GOT3 (cell line): ENCODE measurements around the gene GGA2.
A peak's percentile ranks its signal among the peaks of the same experiment; 100 is the strongest.
"Not testable (repeated sequence)": the region's sequence is repeated elsewhere in the genome, so short reads cannot be mapped to it uniquely, and the experiment has no call there.

Experiments used
- DNase-seq: peaks from one replicate; lab custom pipeline; 2025; ENCODE audit warnings: mixed read lengths; lab: John Stamatoyannopoulos, UW

The GGA2 gene

GRCh38 chr16:23504453-23505179 is 5.7 kb downstream of the GGA2 start:
- peak; percentile 57 for DNase-seq

GRCh38 chr16:23504076-23504452 is 6.2 kb downstream of the GGA2 start:
- no peak for DNase-seq

DNA sequence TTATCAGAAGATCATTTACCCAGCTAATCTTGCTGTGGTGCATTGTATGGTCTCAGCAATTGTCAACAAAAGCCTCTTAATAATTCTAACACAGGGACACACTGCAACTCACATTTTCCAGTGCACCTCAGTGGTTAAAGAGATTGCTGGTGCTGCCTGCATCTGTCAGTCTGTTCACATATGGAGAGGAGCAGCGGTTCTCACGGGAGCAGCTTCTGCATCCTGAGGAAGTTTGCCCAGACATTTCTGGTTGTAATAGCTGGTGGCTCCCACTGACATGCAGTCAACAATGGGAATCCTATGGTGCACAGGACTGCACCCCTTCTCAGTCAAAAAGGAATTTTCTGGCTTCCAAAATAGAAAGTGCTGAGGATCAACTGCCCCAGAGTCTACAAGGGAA is 7.8 kb downstream of the GGA2 start:
- DNase-seq: no peak

DNA sequence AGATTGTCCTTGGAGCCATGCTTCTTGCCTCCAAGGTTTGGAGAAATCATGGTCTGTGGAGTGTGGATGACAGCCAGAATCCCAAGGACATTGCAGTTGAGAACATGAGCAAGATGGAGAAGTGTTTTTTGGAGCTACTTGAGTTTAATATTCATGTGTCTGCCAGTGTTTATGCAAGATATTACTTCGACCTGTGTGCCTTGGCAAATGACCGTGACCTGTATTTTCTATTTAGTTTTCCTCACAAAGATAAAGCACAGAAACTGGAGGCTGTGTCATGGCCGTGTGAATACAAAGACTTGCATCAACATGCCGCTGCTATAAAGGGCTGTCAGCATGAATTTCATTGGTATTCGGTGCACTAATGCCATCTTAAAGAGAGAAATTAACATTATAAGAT is 9.0 kb downstream of the GGA2 start:
- DNase-seq: no peak

DNA sequence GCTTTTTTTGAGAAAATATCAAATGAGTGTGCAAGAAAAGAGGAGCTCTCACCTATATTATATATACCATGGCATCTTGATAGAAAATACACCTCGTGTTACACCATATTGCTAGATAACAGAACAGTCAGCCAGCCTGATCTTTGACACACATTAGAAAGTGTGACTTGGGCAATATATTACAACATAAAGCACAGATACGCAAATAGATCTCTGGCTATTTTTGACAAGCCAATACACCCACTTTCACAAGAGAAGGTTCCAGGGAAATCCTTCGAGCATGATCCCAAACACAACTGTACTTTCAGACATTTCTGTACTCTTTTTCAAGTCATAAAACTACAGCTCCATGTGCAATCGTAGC is 9.4 kb downstream of the GGA2 start:
- no peak for DNase-seq

DNA sequence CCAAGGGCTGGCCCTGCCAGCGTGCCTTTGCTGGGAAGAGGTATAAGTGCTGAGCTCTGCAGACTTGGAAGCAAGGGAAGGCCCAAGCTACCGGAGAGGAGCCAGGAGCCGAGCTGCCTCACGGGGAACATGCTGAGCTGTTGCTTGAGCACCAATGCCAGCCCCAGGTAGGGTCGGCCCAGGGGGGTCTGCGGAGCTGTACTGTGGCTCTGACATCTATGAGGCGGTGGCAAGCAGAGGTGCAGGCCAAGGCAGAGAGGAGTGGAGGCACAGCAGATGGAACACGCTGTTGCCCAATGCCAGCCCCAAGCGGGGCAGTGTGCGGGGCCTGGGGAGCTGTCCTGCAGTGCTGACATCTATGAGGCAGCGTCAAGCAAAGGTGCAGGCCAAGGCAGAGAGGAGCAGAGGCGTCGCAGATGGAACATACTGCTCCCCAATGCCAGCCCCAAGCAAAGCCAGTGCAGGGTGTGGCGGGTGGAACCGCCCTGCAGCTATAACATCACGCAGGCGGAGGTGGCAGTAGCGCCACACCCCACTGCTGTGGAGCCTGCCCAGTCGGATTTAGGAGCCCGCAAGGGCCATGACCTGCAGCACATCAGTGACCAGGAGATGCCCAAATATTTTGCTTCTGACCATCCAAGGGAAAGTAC is 10.0 kb downstream of the GGA2 start:
- DNase-seq: no peak

DNA sequence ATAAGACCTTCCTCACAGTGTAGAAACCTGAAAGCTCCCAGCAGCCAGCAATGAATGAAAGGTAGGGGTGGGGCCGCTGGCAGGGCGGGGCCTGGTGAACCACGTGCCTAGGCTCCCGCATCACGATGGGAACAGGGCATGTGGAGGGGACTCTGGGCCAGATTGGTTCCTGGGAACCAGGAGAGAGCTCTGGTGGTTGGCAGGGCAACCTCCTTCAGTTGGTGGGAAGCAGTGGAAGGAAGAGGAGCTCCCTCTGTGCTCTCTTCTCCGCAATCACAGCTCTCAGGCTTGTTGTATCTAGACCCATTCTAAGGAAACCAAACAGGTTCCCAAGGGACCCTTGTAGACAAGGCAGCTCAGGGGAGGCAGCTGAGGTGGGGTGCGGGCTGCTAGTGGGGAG is 10.5 kb downstream of the GGA2 start:
- DNase-seq: no peak

- no peak for DNase-seq
Observed at GRCh38 chr16:23498863-23499262, 11.4 kb downstream of the GGA2 start.

DNA sequence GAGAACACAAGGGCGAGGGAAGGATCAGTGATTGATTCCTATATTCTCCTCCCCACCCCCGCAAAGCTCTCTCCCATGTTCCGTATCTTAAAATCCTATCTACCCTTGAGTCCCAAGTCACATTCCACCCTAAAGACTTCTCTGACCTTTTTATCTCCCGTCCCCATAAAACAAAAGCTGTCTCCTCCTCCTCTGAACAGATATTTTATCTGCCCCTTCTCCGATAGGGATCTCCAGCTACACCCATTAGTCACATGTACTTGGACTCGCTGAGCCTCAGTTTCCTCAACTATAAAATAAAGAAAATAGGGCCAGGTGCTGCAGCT is 12.8 kb downstream of the GGA2 start:
- DNase-seq: no peak

DNA sequence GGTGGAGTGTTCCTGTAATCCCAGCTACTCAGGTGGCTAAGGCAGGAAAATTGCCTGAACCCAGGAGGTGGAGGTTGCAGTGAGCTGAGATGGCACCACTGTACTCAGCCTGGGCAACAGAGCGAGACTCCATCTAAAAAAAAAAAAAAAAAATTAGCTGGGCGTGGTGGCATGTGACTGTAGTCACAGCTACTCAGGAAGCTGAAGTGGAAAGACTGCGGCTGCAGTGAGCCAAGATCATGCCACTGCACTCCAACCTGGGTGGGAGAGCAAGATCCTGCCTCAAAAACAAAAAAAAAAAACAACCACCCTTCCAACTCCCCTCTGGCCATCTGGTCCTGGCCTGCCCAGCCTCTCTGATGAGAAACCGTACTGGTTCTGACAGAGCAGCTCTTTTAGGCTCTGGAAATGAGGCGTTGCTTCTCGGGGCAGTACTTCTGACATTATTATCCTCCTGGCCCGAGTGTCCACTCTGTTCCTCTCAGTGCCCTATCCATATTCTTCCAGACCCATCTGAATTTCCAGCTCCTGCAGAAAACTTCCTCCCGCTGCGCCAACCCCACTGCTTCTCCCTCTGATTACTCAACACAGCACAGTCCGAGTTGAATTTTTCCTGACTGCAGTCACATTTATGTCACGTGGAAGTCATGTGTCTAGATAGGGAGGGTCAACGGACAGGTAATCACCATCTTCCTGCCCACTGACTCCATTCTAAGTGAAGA is 13.3 kb downstream of the GGA2 start:
- no peak for DNase-seq

GRCh38 chr16:23495671-23496070 is 14.6 kb downstream of the GGA2 start:
- no peak for DNase-seq

GRCh38 chr16:23494188-23494587 is 16.1 kb downstream of the GGA2 start:
- DNase-seq: no peak

GRCh38 chr16:23491490-23492391 is 18.6 kb downstream of the GGA2 start:
- no peak for DNase-seq

DNA sequence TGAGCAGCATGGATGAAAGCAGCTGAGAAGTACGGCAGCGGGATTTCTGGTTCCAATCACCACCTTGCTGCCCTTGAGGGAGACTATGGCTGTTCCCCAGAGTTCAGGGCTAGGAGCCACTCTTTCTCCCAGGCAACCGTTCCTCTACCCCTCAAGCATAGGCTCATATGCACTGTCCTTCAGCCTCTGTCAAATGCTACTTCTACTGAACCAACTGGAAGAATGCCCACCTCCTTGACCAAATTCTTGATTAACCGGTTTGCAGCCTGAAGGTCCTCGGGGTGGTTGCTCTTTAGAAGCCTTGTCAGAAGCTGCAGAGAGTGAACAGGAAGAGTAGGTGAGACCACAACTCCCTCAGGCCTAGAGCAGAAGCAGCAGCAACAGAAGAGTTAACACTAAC is 23.8 kb downstream of the GGA2 start:
- DNase-seq: no peak

DNA sequence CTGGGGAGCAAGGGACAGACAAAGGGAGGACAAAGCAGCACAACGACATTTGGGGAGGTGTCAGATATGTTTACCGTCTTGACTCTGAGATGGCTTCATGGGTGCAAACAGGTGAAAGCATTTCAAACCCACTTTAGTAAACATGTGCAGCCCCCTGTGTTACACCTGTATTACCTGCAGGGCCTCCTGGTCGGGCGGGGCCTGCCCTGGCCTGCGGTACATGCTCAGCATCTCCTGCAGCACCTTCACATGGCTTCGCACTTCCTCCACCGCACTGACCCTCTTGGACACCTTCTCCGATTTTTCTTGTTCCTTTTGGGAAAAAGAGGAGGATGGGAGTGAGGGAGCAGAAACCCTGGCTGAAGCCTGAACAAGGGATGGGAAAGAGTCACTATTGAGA is 24.5 kb downstream of the GGA2 start:
- DNase-seq: no peak

- DNase-seq: no peak
Observed at GRCh38 chr16:23485257-23485614, 25.1 kb downstream of the GGA2 start.

DNA sequence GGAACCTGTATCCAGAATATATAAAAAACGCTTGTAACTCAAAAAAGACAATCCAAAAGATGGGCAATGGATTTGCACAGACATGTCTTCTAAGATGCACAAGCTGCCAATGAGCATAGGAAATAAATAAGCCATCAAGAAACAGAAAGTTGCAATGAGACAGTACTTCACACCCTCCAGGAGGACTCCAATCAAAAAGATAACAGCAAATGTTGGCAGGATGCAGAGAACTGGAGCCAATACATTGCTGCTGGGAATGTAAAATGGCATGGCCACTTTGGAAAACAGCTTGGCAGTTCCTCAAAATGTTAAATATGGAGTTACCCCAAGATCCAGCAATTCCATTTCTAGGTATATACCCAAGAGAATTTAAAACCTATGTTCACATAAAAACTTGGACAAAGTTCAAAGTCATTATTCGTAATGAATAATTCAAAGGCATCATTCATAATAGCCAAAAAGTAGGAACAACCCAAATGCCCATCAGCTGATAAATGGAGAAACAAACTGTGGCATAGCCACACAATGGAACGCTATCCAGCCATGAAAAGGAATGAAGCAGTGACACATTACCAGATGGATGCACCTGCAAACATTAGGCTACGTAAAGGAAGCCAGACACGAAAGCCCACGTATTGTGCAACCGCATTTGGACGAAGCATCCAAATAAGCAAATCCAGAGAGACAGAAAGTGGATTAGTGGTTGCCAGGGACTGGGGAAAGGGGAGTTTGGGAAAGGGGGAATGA is 25.6 kb downstream of the GGA2 start:
- no peak for DNase-seq

DNA sequence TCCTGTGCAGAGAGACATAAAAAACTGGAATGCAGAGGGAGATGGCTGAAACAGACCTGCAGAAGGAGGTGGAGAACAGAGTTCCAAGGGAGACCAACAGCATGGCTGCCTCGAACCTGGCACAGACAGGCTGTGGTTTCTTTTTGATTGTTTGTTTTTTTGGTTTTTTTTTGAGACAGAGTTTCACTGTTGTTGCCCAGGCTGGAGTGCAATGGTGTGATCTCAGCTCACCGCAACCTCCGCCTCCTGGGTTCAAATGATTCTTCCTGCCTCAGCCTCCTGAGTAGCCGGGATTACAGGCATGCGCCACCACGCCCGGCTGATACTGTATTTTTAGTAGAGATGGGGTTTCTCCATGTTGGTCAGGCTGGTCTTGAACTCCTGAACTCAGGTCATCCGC is 26.8 kb downstream of the GGA2 start:
- DNase-seq: not testable (repeated sequence)

- no peak for DNase-seq
Observed at GRCh38 chr16:23482778-23483177, 27.5 kb downstream of the GGA2 start.

DNA sequence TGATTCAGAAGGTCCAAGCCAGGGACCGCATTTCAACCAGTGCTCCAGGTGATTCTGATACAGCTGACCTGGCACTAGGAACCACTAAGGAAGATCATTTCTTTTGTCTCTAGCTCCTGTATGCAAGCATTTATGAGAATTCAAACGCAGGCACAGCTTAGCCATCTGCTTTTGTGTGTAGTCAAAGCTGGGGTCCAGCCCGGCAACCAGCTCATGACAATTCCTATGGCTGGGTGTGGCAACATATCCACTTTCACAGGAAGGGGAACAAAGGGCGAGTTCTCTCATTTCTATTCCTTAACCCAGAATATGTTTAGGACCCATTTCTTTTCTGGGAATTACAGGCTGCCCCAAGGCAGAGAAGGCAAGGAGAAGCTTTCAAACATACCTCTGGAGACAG is 30.0 kb downstream of the GGA2 start:
- no peak for DNase-seq

DNA sequence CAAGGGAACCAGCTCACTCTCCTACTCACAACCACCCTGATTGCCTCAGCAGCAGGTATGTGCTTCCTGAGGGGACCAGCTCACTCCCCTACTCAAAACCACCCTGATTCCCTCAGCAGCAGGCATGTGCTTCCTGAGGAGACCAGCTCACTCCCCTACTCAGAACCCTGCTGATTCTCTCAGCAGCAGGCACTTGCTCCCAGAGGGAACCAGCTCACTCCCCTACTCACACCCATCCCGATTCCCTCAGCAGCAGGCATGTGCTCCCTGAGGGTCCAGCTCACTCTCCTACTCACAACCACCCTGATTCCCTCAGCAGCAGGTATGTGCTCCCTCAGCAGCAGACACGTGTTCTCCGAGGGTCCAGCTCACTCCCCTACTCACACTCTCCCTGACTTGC is 31.2 kb downstream of the GGA2 start:
- DNase-seq: no peak

GRCh38 chr16:23478566-23478965 is 31.7 kb downstream of the GGA2 start:
- no peak for DNase-seq
